GM18907 (cell line): ENCODE measurements around the gene PDCD4.

ENCODE experiments used
- ATAC-seq: cut with Tn5 transposase; IDR thresholded peaks from one replicate; pipeline ENCODE4 v1.9.1; 2021; ENCODE audit warnings: mild to moderate bottlenecking, moderate library complexity; ENCODE audit not compliant: unreplicated experiment

Gene PDCD4

GRCh38 chr10:110871298-110872084 is at the start of gene PDCD4:
Gene PDCD4, plus strand, starts transcription at chr10:110871928. Its CDS starts 4,100 bp downstream, at chr10:110876028.
- ATAC-seq = peak; percentile 84

DNA sequence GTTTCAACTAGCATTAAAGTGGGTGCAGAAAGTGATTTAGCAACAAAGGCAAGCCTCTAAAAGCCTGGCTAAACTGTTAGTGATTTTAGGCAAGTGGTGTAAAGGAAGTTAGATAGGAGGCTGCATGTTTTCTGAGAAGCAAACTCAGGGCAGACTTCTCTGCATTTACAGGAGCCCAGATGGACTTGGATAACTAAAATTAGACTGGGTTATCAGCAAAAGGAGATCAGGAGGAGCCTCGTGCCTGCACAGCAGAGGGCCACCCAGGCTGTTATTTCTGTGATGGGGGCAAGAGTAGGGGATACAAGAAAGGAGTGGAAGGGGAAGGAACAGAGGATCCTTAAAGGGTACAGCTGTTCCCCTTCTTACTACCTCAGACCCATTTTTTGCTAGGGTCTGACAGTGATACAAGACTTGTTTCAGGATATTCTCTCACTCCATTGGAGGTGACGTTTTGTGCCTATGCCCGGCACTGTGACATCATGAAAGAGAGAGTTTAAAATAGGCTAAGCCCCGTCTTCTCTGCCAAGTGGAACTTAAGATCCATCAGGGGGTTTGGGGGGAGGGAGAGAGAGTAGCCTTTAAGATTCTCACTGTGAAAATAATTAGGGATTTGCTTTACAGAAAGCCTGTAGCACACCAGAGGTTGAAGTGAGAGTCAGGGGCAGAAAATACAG is 49.6 kb upstream of the PDCD4 start:
- ATAC-seq = no peak

DNA sequence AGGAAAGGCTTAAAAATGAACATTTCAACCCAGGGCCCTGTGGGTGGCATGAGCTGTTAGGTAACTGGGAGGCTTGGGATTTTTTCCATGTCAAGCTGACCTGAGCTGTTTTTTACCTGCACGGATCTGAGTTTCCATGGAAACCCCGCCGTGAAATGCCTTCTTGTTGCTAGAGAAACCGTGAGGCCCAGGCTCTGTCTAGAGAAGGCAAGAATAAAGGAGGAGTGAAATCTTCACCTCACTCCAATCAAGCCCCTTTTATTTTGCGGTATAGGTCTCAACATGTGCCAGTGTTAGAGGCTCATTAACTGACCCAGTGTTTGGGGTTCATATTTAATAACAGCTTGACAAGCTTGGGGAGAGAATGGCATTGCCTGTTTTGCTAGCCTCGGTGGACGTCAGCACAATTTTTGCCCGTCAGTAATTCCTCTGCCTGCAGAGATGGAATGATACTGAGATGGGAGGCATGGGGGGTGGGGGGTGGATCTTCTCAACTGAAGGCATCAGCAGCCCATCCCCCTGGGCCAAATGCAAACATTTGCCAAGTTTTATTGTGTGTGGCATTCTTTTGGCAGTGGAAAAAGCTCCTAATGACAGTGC is 48.9 kb upstream of the PDCD4 start:
- ATAC-seq = no peak

- no peak for ATAC-seq
Observed at GRCh38 chr10:110824152-110824441, 47.6 kb upstream of the PDCD4 start.

DNA sequence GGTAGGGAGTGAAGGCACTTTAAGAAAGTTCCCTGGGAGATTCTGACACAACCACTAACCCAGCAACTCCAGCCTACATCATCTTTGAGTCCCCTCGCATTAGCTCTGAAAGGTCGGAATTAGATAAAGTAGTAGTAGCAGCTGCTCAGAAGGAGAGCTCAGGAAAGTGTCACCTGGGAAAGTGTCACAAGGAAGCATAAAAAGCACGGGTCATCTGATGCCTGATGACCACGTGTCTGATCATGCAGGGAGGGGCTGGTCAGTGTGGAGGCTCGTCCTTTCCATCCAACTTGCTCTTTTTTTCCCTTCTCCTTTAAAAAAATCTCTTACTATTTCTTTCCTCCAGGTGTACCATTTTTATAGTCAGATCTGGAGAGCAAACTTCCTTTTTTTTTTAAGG is 47.1 kb upstream of the PDCD4 start:
- no peak for ATAC-seq

DNA sequence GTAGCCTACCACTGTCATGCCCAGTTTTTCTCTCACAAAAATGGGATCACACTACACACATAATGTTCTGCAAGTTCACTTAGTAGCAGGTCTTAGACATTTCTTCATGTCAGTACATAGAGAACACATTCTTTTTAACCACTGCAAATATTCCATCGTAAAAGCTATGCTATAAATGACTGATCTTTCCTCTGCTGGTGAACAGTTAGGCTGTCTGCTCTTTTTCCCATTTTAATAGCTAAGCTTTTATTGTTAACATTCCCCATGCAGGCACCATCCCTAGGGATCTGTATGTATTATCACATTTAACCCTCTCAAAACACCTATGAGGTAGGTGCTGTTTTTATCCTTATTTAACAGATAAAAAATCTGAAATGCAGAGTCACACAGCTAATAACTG is 46.2 kb upstream of the PDCD4 start:
- no peak for ATAC-seq

DNA sequence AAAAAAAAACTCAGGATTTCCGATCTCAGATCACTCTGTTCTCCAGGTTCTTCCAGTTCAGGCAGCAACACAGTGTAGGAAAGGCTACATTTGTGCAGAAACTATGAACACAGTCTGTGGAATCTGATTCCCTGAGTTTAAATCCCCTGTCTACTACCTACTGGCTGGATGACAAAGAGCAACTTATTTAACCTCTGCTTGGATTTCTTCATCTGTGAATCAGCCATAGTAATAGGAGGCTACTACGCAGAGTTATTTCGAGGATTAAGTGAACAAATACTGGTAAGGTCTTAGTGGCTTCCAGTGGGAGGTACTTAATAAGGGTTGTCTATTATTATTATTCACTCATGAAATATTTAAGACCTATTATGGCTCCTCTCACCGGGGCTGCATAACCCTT is 44.3 kb upstream of the PDCD4 start:
- ATAC-seq = no peak

DNA sequence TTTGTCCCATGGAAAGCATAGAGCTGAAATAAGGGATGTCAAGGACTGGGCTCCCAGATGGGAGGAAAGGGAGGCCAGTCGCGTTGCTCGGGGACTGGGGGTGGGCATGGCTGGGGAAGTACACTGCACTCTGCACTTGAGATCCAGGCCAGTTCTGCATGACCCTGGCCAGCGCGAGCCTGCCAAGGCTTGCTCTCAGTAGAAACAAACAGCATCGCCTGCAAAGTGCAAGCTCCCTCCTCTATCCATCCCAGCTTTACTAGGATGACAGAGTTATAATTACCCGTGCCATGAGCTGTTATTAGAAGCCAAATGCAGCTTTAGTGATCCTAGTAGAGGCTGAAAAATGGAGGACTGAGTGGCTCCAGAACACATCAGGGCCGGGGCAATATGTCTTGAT is 43.9 kb upstream of the PDCD4 start:
- ATAC-seq = no peak

DNA sequence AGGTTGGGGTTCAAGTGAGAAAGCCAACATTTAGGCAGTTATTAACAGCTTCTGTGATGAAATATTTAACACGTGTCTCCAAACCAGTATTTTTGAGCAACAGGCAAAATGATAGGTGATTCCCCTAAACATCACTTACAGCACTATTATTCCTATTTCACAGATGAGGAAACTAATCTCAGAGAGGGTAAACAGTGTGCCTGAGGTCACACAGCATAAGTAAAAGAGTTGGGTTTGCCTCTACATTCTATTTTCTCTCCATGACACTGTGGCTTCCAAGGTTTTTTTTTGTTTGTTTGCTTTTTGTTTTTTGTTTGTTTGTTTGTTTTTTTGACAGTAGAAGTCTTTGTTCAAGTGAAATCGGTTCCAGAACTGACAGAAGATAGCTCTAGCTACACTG is 43.2 kb upstream of the PDCD4 start:
- no peak for ATAC-seq

DNA sequence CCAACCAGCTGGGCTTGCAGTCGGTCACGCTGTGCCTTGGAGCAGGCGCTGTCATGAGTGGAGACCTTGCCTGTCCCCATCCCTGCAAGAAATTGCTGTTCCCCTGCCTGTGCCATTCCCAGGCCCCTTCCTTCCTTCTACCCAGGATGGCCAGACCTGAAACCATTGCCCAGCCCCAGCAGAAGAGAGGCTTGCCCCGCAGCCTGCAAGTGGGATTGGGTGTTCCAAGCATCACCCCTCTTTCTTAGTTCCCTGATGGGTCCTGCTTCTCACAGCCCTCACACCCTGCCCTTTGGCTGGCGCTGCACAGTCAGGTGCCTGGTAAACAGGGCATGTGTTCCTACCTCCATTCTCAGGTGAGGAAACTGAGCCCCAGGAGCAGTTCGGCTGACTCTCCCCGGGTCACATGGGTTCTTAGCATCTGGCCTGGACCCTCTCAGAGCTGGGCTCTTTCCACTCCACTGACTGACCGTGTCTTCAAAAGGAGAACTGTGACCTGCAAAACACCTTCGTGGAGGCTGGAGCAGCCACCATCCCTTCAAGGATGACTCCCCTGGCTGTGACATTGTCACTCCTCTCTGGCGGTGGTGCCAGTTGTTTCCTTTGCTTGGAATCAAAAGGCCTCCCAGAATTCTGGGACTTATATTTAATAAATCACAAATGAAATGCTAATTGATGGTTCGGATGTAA is 41.9 kb upstream of the PDCD4 start:
- ATAC-seq = no peak

DNA sequence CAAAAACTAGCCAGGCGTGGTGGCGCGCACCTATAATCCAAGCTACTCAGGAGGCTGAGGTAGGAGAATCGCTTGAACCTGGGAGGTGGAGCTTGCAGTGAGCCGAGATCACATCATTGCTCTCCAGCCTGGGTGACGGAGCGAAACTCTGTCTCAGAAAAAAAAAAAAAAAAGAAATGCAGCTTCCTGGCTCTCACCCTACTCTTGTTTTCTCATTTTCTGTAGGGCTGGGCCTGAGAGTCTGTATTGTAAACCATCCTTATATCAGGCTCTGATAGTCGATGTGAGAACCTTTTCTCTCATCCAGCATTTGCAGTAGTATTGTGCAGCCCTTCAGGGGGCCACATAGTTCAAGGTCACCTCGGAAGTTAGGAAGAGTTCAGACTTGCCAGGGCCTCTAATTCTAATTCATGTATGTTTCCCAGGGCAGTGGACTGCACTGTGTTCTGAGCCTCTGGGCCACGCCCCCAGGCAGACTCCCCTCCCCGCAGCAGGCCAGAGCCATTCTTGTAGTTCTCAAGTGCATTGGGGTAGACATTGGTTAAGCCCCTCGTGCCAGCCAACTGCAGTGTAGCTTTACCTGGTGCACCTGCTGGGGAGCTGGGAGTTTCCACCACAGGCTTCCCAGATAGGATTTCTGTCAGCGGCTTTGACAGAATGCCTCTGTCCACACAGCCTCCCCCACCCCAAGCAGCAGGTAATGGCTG is 38.3 kb upstream of the PDCD4 start:
- no peak for ATAC-seq

GRCh38 chr10:110833941-110834628 is 37.6 kb upstream of the PDCD4 start:
- no peak for ATAC-seq

GRCh38 chr10:110834629-110835301 is 37.0 kb upstream of the PDCD4 start:
- no peak for ATAC-seq

DNA sequence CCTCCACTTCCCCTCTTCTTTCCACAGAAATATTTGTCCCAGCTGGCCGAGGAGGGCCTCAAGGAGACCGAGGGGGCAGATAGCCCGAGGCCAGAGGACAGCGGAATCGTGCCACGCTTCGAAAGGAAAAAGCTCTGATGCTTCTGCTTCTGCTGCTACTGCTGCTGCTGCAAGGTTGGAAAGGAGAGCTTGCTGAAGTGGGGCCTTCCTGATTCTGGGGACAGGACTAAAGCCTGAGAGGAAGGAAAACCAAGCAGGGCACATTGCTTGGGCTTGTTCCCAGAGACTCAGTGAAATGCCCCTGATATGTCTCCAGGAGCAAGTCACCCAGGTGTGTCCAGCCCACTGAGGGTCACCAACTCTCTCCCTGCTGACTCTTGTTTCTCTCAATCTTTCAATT is 35.9 kb upstream of the PDCD4 start:
- no peak for ATAC-seq

DNA sequence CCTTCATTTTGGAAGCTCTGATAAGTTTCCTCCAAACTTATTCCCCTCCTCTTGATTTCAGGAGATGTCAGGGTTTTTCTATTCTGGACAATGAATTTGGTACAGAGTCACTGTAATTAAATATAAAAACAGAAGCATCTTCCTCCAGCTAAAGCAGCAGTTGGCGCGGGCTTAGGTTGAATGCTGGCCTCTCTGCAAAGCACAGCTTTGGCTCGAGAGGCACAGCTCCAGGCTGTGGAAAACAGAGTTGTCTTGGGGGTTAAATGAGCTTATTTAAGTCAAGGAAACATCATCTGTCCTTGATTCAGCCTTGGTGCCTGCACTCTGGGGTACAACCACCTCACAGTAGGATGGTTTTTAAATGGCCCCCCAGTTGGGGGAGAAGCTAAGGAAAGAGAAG is 35.0 kb upstream of the PDCD4 start:
- no peak for ATAC-seq

DNA sequence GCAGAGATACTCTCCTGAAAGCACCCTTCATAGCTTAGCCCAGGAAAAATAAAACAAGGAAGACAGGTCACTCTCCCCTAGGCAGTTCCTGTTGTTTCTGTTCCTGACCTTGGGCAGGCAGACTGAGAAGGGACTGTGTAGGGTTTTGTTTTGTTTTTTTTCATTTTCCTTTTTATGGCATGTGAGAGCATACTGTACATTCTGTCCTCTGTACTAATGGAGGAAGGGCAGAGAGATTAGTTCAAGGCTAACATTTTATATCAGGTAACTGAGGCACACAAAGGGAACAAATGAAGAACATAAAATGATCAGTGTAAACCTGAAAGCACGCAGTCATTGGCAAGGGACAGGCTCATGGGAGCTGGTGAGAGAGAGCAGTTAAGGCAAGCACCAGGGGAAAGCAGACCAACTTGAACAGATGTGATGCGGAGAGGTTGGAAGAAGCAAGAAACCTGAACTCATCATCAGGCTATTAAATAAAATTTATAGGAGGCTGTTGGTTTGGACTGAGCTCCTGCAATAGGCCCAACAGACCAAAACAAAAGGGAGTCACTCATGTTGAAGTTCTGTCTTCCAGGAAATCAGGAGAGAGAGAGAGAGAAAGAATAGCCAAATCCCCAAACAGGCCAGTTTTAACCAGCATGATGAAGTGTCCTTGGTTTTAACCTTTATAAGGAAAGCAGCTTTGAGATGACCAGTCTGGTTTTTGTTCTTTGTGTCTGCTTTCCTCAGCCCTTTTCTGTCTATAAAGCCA is 34.1 kb upstream of the PDCD4 start:
- no peak for ATAC-seq

DNA sequence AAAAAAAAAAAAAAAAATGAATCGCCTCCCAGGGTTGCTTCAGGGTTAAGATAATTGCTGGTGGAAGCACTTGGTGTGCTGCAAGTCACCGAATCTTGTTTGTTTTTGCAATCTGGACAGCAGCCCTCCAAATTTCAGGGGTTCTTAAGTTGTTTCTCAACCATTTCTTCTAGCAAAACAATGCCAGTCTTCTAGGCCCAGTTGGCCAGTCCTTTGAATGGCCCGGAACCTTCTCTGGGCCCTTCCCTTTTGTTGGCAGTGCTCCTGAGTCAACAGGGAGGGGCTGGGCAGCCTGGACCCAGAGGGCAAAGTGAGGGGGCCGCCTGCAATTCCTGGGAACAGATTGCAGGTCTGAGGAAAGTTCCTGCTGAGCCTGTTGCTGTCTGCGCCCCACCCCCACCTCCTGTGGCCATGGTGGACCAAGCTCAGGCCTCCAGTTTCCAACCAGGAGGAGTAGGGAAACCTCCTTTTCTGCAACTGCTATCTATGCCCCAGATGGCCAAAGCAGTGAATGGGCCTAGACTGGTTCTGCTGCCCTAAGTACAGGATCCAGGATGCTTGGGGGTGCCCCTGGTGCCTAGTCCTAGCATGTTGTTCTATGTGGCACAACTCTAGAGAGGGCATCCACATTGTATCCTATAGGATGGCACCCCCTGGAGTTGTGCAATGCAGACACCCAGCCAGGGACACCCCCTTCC is 31.4 kb upstream of the PDCD4 start:
- ATAC-seq = no peak

GRCh38 chr10:110840923-110841428 is 30.8 kb upstream of the PDCD4 start:
- ATAC-seq = no peak
